Measurements from ENCODE around the gene SOS2.
A peak's percentile ranks its signal among the peaks of the same experiment; 100 is the strongest.

SOS2 gene

GRCh38 chr14:50231475-50232275 lies at the start of gene SOS2:
Gene SOS2, minus strand, starts transcription at chr14:50231578. Its CDS starts 295 bp downstream, at chr14:50231283.
- peak; percentile 79 for DNase-seq

DNA sequence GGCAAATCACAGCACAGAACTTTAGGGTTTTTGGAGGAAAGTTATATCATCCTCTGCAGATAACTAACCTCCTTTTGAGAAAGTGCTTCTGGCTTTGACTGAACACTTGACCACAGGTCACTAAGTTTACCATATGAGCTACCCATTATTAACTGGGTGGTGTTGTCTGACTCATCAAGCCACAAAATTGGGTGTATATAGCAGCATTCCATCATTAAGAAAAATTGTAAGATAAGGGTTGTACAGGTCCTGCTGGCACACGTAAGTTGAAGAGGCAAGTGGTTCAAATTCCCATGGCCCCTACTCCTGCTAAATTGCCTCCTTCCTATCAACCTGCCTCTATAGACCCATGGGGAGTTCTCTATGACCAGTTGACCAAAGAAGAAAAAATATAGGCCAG lies 41.1 kb upstream of the SOS2 start:
- no peak for DNase-seq

DNA sequence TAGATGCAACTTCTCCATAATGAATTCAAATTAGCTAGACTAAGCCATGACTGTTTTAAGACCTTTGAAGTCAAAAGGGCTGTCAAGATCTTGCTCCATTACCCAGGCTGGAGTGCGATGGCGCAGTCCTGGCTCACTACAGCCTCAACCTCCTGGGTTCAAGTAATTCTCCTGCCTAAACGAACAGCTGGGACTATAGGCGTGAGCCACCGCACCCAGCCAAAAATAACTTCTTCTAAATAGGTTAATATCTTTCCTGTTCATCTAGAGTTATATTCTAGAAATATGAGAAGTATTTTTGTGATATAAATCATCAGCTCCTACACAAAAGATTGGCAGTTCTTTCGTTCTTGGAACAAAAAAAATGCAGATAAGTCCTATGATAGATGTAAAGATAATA lies 39.6 kb upstream of the SOS2 start:
- no peak for DNase-seq

DNA sequence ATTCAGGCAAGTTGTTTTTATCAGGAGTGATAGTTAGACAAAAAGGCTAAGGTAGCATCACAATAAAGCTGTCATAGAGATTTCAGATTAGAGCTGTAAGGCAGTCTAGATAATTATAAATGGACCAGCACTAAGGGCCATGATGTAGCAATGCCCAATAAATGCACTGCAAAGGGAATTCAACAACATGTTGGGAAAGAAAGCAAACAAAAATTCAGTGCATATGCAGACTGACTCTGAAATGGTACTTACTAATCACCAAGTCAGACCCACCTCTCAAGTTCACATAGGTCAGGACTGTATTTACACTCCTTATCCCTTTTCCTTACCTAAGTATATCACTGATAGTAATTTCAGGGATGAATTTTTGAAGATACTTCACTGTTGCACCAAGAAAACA lies 33.7 kb upstream of the SOS2 start:
- DNase-seq = no peak

- DNase-seq = no peak
Observed at GRCh38 chr14:50263321-50263720, 31.9 kb upstream of the SOS2 start.

- DNase-seq = no peak
Observed at GRCh38 chr14:50262865-50263264, 31.5 kb upstream of the SOS2 start.

DNA sequence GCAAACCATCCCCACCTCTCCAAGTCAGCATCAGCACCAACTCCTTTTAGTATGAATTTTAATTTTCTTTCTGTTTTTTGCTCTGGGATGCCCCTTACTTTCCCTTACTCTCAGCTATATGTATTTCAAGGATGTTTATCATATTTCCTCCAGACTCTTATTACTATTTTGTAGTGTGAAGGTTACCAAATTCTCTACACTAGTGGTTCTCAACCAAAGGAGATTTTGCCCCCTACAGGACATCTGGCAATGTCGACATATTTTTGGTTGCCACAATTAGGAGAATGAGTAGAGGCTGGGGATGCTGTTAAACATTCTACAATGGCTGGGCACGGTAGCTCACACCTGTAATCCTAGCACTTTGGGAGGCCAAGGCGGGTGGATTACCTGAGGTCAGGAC lies 29.1 kb upstream of the SOS2 start:
- no peak for DNase-seq

DNA sequence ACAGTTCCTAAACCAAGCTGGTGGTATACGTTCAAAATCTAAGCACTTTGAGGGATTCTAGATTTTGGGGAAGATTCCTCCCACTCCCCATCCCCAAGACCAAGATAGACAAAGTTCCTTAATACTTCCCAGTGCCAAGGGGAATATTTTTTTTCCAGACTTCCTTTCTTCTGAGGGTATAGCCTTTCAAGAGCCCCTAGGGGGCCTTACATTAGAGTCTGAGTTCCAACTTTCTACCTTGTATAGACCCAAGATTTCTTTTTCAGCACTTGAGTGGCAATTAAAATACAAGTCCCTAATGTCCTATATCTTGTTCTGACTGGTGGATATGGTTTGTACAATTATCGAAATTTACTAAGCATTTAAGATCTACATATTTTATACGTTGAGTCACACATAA lies 28.7 kb upstream of the SOS2 start:
- no peak for DNase-seq

GRCh38 chr14:50257732-50258131 lies 26.4 kb upstream of the SOS2 start:
- no peak for DNase-seq

DNA sequence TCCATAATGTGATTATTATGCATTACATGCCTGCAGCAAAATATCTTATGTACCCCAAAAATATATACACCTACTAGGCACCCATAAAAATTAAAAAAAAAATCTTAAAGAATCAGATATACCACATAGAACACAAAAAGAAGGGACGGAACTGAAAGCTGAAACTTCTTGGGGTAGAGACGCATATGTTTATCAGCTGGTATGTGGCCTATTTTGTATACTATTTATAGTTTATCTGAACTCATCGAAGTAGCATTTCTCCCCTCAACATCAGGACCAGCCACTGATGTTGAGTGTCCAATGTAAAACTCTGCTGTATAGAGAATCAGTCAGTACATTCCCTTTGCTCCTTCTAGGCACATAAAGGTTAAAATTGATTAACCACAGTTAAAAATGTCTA lies 22.9 kb upstream of the SOS2 start:
- no peak for DNase-seq

DNA sequence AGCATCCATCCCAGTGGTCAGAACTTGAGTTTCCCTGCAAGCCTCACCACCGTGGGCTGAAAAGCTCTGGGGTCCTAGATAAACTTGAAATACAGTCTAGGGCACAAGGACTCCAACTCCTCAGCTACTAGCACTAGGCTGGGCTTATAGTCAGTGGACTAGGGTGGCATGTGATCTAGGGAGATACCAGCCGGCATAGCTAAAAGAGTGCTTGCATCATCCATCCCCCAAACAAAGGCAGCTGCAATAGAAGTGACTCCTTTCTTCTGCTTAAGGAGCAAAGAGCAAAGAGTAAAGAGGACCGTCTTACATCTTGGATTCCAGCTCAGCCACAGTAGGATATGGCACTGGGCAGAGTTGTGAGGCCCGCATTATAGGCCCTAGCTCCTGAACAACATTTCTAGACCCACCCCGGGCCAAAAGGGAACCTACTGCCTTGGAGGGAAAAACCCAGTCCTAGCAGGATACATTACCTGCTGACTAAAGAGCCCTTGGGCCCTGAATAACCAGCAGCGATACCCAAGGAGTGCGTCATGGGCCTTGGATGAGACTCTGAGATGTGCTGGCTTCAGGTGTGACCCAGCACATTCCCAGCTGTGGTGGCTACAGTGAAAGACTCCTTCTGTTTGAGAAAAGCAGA lies 17.9 kb upstream of the SOS2 start:
- DNase-seq = no peak

DNA sequence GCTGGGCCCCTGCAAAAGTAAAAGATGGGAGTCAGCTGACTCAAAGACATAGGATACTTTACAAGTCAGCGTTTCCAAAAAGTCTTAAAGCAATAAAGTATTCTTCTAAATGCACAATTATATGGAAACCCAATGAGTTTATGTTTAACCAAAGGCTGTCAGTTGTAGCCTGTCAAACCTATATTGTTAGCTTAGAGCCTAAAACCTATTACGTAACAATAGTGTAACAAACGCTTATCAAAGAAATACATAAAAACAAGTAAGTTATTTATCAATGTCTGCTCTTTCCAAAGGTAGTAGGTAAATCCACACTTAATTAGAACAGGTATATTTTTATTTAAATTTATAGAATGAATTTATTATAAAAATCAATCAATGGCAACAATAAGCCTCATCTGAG lies 15.9 kb upstream of the SOS2 start:
- DNase-seq = no peak

DNA sequence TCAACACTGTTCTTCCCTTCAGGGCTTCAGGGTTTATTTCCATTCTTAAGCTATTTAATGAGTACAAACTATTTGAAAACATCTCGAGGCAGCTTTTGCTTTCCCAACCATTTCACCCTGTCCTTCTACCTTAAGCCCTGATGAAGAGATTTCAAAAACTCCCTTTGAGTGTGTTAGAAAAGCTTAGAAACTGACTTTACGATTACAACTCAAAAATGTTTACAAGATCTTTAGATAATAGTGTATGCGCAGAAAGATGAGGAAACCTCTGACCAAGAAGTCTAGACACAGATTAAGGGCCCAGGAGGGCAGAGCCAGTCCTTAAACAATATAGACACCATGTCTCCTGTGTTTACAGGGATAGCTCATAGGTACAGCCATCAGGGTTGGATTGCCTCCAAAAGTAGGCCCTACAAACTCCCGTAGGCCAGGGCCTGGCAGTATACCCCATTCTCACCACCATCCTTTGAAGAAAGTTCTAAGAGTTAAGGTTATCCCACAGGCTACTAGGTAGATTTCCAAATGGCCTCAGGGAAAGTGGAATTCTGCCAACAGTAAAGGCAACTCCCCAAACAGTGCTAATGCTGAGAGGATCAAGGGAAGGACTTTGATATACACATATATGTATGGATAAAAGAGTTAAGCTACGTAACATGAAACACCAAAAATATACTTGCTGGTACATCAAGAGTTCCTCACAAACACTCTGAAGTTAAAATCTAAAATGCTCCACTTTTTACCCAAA lies 11.4 kb upstream of the SOS2 start:
- DNase-seq = no peak

GRCh38 chr14:50242096-50242495 lies 10.7 kb upstream of the SOS2 start:
- no peak for DNase-seq

GRCh38 chr14:50237427-50237826 lies 6.0 kb upstream of the SOS2 start:
- DNase-seq = no peak

GRCh38 chr14:50233951-50234250 lies 2.5 kb upstream of the SOS2 start:
- DNase-seq = no peak

DNA sequence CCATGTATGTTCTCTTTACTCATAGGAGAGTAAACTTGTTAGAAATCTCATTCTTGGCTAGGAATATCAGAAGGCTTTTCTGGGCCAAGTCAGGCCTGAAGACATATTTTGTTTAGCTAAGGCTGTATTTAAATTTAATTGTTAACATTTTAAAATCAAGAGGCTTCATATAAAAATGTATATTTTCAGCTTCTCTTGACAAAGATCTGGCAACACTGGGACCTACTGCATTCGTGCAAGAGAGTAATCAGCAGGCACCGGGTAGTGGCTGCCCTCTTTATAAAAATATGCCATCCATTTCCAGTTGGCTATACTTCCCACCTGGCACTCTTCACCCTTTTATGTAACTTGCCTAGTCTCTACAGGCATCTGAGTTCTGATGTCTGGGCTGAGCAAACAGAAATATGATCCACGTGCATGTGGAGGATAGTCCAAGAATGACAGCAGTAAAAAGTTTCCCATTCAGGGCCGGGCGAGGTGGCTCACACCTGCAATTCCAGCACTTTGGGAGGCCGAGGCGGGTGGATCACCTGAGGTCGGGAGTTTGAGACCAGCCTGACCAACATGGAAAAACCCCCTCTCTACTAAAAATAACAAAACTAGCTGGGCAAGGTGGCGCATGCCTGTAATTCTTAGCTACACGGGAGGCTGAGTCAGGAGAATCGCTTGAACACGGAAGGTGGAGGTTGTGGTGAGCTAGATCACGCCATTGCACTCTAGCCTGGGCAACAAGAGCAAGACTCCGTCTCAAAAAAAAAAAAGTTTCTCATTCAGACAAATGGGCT lies 2.0 kb upstream of the SOS2 start:
- peak; percentile 33 for DNase-seq

DNA sequence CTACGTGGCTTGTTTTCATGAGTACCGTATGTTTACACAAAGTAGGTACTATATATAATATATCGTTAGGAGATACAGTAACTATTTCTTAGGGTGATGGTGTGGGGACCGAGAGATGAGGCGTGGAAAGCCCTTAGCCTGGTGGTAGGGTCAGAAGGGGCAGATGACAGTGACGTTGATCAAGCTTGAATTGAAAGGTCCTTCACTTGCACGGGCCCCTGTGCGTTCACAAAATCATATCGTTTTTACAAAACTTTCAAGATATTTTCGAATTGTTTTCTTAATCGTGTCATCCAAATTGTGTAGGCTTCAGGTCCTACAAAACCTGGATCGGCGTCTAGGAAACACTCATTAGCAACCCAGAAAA lies 881 bp upstream of the SOS2 start:
- no peak for DNase-seq

DNA sequence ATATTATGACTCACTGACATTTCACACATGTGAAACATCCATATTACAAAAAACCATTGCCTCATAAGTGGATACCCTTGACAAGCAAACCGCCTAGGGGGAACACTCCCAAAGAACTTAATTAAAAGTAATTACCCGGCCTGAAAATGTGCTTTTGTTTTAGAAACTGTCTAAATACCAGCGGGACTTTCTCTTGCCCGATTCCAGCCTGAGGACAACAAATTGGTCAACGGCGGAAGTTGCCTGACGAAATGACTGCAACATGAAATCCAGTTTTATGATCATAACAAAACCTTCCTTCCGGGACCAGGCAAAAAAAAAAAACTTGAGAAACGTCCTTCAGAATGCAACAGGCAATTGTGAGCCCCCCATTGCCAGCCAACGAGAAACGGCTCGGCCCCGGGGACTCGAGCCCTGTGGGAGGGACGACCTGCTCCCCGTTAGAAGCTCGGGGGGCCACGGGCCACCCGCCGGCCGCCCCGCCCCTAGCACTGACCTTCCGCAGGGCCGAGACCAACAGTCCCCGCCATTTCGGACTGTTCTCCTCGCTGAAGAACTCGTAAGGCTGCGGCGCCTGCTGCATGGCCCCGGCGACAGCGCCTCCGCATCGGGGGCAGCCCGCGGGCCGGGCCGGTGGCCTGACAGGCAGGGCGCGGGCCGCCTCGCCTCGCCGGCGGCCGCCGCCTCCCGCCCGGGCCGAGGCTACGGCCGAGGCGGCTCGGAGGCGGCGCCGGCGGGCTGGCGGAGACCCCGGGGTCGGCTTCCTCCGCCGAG lies 490 bp downstream of the SOS2 start:
- peak; percentile 25 for DNase-seq

GRCh38 chr14:50230401-50230700 lies 1.0 kb downstream of the SOS2 start:
- no peak for DNase-seq

DNA sequence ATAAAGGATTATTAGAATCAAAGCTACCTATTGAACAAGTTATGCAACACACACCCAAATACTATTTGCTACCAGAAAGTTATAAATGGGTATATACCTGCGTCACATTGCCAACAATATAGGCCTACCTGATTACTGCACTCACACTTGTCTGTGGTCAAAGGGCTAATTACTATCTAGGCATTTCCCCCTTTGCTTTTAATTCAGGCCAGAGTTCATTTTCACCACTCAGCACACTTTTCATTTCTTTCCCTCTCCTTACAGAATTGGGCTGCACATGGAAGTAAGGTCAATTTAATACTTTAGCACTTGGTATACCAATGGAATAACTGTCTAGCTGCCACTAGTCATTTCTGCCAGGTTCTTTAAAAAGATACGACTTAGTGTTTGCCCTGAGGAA lies 1.7 kb downstream of the SOS2 start:
- DNase-seq = no peak

DNA sequence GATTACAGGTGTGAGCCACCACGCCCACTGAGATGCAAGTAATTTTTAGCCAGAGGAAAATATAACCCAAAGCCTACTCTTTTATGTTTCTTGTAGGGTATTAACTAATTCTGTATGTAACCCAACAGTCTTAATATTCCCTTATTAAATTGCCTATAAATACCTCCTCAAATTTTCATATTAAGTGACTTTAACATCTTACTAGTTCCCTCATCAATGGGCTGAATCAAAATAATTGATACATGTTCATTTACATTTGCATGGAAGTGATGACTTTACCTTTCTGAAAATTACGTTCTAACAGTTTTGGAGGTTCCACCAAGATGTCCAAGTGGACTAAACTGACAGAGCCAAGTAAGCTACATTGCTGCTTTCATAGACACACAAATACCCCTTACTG lies 3.1 kb downstream of the SOS2 start:
- DNase-seq = no peak

- DNase-seq = no peak
Observed at GRCh38 chr14:50225974-50226297, 5.4 kb downstream of the SOS2 start.

All from stimulated activated naive CD4-positive, alpha-beta T cell treated with Interleukin-2 at 50 U/mL for 16 hours (primary cell).